Measurements from ENCODE around the gene GABRG3.

GABRG3 gene

GRCh38 chr15:27250223-27250622, 279.2 kb downstream of the GABRG3 start:
- peak; percentile 91 for DNase-seq

- no peak for DNase-seq
These were observed 283.1 kb downstream of the GABRG3 start for GRCh38 chr15:27254055-27254454.

- no peak for DNase-seq
These were observed 283.8 kb downstream of the GABRG3 start for GRCh38 chr15:27254801-27255200.

DNA sequence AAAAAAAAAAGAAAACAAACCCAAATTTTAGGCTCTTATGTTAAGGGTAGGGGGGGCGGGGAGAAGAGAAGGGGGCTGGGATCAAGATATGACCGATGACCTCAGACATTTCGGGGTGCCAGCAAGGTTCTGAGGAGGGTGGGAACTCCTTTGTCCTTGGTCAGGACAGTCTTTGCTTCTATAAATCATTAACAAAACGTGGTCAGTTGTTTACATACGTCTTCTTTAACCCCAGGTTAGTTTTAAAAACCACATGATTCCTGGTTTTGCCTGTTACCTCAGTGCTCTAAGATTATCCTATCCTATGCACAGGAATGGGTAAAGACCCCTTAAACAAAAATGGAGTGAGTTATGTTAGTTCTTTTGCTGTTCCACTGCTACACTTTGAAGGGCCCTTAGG, 285.5 kb downstream of the GABRG3 start:
- DNase-seq = no peak

GRCh38 chr15:27258287-27258686, 287.3 kb downstream of the GABRG3 start:
- DNase-seq = no peak

DNA sequence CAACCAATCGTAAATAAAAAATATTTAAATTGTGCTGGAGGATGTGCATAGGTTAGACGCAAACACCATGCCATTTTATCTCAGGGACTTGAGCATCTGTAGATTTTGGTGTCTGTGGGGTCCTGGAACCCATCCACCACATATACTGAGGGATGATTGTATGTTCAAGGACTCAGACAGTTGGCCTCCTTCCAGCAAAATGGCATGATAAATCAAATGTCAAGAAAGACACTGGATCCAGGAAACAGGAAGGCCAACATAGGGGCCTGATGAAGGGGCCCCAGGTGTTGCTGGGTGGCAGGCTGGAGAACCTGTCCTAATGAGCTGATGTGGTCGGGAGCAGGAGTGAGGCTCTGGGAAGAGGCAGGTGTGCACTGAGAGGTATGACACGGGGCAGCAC, 289.5 kb downstream of the GABRG3 start:
- peak; percentile 81 for DNase-seq

DNA sequence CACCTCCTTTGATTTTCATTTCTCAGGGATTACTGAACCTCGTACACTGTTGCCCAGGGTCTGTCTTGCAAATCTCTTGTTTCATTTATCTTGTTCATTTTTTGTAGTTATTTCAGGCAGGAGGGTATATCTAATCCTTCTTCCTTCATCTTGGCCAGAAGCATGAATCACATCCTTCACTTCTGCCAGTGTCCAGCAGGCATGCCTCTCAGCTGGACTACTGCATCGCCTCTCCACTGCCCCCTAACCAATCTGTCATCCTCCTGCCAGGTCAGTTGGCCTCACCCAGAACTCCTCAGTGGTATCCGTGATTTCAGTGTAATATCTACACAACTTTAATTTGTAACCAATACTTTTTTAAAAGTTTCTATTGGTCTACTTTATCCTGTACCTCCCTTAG, 297.9 kb downstream of the GABRG3 start:
- DNase-seq = no peak

DNA sequence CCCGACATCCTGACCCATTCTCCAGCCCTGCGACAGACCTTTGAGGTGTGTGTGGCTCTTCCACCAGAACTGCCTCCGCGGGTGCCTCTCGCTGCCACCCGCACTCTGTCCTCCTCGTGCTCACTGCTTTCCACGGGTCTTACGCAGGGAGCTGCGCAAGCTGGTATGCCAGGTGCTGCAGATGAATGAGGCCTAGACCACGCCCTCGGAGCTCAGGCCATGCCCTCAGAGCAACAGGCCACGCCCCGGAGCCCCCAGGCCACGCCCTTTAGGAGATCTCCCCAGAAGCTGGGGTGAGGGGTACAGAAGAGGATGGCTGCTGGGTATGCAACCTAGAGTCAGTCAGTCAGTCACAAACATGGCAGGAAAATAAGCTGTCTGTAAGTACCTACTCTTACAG, 300.3 kb downstream of the GABRG3 start:
- peak; percentile 45 for DNase-seq

DNA sequence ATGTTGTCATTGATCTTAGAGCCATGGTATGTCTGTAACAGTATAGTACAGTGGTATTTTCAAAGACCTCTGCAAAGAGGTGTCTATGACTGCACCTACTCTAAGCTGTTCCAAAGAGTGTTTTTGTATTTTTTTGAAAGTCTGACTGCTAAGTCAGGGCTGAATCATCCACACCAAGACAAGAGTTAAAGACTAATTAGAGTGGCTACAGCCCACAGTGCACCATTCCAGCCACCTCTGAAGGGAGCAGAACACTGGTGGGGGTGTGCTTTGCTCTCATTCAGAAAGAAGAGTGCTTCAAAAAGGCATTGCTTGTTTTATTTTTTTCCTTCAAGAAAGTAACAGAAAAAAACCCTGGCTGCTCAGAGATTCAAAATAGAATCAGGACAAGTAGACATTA, 301.4 kb downstream of the GABRG3 start:
- DNase-seq = no peak

GRCh38 chr15:27273506-27273905, 302.5 kb downstream of the GABRG3 start:
- no peak for DNase-seq

GRCh38 chr15:27278761-27279160, 307.8 kb downstream of the GABRG3 start:
- no peak for DNase-seq

GRCh38 chr15:27292641-27293040, 321.7 kb downstream of the GABRG3 start:
- DNase-seq = no peak

DNA sequence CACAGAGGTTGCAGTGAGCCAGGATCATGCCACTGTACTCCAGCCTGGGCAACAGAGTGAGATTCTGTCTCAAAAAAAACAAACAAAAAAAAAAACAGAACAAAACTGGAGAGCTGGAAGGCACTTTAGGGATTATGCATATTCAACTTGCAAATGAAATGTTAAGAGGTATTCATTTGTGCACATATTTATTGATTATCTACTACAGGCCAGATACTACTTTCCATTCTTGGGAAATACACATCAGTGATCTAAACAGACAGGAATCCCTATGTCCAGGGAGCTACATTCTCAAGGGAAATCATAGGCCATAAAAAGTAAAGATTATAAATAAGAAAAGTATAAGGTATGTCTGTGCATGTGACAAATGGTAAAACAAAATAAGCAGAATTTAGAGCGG, 322.6 kb downstream of the GABRG3 start:
- no peak for DNase-seq

DNA sequence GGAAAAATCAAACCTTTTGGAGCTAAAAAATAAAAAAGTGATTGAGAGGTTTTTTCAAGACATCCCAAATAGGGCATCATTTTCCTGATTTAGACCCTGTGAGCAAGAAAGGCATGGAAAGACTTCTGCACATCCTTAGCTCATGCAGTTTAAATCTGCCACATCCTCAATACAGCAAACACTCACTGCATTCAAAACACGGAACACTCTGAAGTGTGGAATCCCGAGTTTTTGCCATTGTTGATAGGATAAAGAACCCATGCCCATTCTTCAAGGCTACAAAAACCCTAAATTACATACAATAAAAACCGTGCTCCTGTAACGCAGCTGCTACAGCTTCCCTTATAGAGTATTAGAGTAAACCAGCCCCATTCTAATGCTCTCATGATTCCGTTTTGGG, 346.8 kb downstream of the GABRG3 start:
- no peak for DNase-seq

DNA sequence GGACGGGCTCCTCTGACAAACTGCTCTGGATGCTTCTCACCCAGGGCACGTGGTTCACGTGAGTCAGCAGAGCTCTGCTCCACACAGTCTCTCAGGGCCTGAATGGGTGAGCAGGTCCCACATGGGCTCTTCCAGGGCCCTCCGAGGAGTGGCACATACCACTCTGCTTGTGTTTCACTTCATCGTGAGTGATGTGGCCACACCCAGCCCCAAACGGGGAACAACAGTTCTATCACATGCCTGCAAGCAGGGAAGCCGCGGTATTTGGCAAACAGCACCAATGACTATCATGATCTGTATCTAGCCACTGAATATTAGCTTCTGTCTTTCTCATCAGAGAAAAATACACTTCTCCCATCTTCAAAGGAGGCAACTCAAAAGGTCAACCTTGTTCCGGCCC, 352.8 kb downstream of the GABRG3 start:
- DNase-seq = no peak

GRCh38 chr15:27324886-27325615, 354.1 kb downstream of the GABRG3 start:
- no peak for DNase-seq

DNA sequence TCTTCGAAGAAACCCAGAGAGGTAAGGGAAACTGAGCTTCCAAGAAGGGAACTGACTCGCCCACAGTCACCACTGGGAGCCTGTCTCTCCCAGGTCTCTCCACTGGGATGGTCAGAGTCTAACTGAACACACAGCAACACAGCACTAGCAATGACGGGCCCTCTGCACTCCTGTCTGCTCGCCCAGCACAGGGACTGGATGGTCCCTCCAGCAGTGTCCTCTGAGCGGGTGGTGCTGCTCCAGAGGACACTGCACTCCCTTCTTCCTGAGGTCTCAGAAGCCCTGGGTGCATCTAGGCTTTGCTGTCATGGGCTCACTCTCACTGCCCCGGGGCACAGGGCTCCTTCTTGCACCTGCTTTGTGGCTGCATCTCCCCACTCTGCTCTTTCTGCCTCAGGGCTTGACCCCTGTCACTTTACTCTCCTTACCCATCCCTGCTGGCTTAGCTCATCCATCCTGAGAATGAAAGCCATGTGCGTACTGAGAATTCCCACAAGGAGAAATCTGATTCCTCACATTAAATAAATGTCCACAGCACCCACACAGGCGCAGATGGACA, 356.6 kb downstream of the GABRG3 start:
- no peak for DNase-seq

DNA sequence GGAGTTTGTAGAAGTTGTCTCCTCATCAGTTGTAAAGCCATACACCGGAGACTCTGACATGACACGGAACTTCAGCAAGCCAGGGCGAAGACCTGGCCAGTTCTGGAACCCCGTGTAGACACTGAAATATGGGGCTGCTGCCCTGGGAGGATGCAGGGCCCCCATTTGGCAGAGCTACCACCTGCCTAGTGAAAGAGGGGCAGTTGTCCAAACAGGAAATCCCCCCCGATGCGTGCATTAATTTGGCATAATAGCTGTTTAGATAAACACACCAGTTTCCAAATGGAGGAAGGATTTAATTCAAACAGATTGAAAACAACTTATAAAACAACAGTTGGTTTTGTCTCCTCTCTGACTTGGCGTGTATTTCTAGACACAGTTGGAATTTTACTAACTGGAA, 357.2 kb downstream of the GABRG3 start:
- DNase-seq = no peak

- DNase-seq = no peak
These were observed 357.6 kb downstream of the GABRG3 start for GRCh38 chr15:27328608-27329007.

DNA sequence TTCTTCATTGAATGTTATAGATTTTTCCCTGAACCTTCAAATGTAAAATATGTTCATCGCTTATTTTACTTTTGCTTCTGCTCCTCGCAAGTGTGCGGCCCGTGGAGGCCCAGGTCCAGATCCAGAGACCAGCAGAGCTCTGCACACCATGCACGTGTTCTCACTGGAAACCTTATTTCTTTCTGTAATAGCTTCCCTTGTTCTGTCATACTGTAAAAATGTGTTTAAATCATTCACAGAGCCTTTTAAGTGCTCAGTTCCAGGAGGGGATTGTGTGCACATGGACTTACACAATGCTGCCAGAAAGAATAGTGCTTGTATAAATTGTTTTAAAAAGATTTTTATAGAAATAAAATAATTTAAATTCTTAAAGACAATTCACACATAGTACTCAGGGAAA, 359.3 kb downstream of the GABRG3 start:
- DNase-seq = no peak

DNA sequence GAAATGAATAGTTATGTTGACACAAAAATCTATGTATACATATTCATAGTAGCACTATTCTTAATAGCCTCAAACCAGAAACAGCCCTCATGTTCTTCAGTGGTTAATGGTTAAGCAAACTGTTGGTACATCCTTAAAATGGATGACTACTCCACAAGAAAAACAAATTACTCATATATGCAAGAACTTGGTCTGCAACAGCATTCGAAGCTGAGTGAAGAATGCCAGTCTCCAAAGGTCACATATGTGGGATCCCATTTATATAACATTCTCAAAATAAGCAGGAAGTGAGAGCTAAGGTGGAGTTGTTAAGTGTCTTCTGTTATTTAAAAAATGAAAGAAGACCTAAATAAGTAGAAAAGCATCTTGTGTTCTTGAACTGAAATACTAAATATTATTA, 365.7 kb downstream of the GABRG3 start:
- no peak for DNase-seq

- DNase-seq = no peak
These were observed 368.2 kb downstream of the GABRG3 start for GRCh38 chr15:27339138-27339537.

GRCh38 chr15:27341780-27342343, 370.9 kb downstream of the GABRG3 start:
- DNase-seq = no peak

- DNase-seq = no peak
These were observed 372.0 kb downstream of the GABRG3 start for GRCh38 chr15:27342991-27343390.

DNA sequence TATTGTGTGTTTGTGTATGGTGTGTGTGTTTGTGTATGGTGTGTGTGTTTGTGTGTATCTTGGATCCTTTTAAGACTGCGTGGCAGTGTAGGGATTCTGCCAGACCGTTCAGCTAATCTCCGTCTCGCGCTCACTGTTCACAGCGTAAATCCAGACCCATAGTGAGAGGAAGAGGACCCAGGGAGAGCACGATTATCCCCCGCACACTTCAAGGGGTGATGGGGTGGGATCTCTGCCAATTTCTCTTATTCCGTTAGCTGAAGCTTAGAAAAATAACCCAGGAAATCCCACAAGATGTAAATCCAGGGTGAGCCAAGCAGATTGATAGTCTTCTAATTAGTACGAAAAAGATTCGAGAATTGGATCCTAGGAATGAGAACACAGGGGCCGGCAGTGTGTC, 381.2 kb downstream of the GABRG3 start:
- no peak for DNase-seq
